K562 (cell line): ENCODE results near the gene AGK. TPM values are rescaled to one million over a fixed set of nuclear protein-coding genes. Genes with fewer than 3 reads are reported as not detected.

Source experiments
- ATAC-seq: fragments of 200-7000 bp; cut with Tn5 transposase; 3 replicates; pipeline ENCODE4 v1.9.1; 2020; ENCODE audit warnings: moderate library complexity
- BruUV-seq: library from RNA; stranded (reverse); fragments of 400-500 nt; replicated peaks from 2 replicates; lab custom pipeline; 2021; lab: Mats Ljungman, UMichigan
- CTCF ChIA-PET: fragments of 300-600 bp; formaldehyde crosslinking; extraction: SDS; loops from one replicate; lab custom pipeline; 2021; ENCODE audit warnings: low intra/inter-chr PET ratio; lab: Yijun Ruan, JAX
- POLR2A ChIA-PET: fragments of 300-600, 350-650 bp; sonication (Branson Sonifier 250); formaldehyde crosslinking; extraction: SDS; loops from one replicate; lab custom pipeline; 2021; ENCODE audit warnings: antibody characterized with exemption, inconsistent platforms; lab: Yijun Ruan, JAX
- DNase-seq, 4 experiments: peaks; one replicate each; pipeline versions ENCODE4 v3.0.0 to v3.0.0-alpha.2; 2011 to 2018; ENCODE audit warnings: low spot score in 3 of 4, mixed read lengths in 3 of 4; ENCODE audit errors: extremely low read depth in 1 of 4
- FAIRE-seq: peaks from 2 replicates; lab custom pipeline; 2011; peaks lifted over from hg19 to GRCh38; lab: Jason Lieb, UNC
- H2AFZ ChIP-seq: 2 replicates; pipeline ENCODE4 v1.6.0; 2011; ENCODE audit warnings: low read depth, low read length, control low read depth, inconsistent platforms
- H3K27ac ChIP-seq: fragments of 200-600 bp; 3 replicates; pipeline ENCODE4 v1.8.0; 2011; ENCODE audit warnings: low read depth, mild to moderate bottlenecking, control low read depth, inconsistent platforms, low read length, moderate library complexity, mixed read lengths; ENCODE audit errors: extremely low read depth
- H3K27me3 ChIP-seq, 2 experiments: fragments of 300-600 bp in 1 of 2; 2 replicates in 1 of 2; 3 replicates in 1 of 2; pipeline versions ENCODE4 v1.6.0 to v1.8.0; 2011; ENCODE audit warnings: inconsistent platforms in 2 of 2, low read length in 2 of 2, mild to moderate bottlenecking in 1 of 2, mixed read lengths in 1 of 2, moderate library complexity in 1 of 2; ENCODE audit not compliant: control insufficient read depth in 2 of 2, insufficient read depth in 2 of 2
- H3K36me3 ChIP-seq: fragments of 300-600 bp; 3 replicates; pipeline ENCODE4 v1.8.0; 2011; ENCODE audit warnings: mild to moderate bottlenecking, low read length, inconsistent platforms; ENCODE audit not compliant: control insufficient read depth, insufficient read depth
- H3K4me1 ChIP-seq, 2 experiments: fragments of 200-600 bp in 1 of 2; replicated peaks in 1 of 2; 2 replicates in 1 of 2; 3 replicates in 1 of 2; pipeline versions ENCODE4 v1.5.1 to v1.8.0; 2011; ENCODE audit warnings: inconsistent platforms in 2 of 2, low read length in 2 of 2, mild to moderate bottlenecking in 1 of 2, mixed read lengths in 1 of 2, moderate library complexity in 1 of 2; ENCODE audit not compliant: control insufficient read depth in 2 of 2, insufficient read depth in 2 of 2
- H3K4me2 ChIP-seq: 2 replicates; pipeline ENCODE4 v1.6.1; 2011; ENCODE audit warnings: low read length, control low read depth, inconsistent platforms, mixed read lengths; ENCODE audit not compliant: insufficient read depth
- H3K4me3 ChIP-seq: fragments of 200-600 bp; sonication (generic), shearing (Covaris generic); 2 replicates; pipeline ENCODE4 v1.5.1; 2016; ENCODE audit warnings: control low read depth, inconsistent platforms
- H3K79me2 ChIP-seq: fragments of 200-600 bp; 3 replicates; pipeline ENCODE4 v1.8.0; 2011; ENCODE audit warnings: low read length, inconsistent platforms; ENCODE audit not compliant: control insufficient read depth, insufficient read depth
- H3K9ac ChIP-seq, 2 experiments: 2 replicates each; pipeline versions ENCODE4 v1.6.0 to v1.6.1; 2011; ENCODE audit warnings: low read depth in 2 of 2, low read length in 2 of 2, control low read depth in 1 of 2, inconsistent platforms in 1 of 2, mild to moderate bottlenecking in 1 of 2, mixed read lengths in 1 of 2; ENCODE audit not compliant: insufficient read depth in 1 of 2
- H3K9me1 ChIP-seq: one replicate; pipeline ENCODE4 v1.6.0; 2011; ENCODE audit warnings: inconsistent platforms, mild to moderate bottlenecking, low read length, moderate library complexity; ENCODE audit not compliant: control insufficient read depth, insufficient read depth
- H3K9me3 ChIP-seq: replicated peaks from 2 replicates; pipeline ENCODE4 v1.5.1; 2011; ENCODE audit warnings: low read depth, low read length, inconsistent platforms; ENCODE audit not compliant: control insufficient read depth, insufficient read depth
- H4K20me1 ChIP-seq: replicated peaks from 2 replicates; pipeline ENCODE4 v1.6.1; 2011; ENCODE audit warnings: low read length, inconsistent platforms, mixed read lengths; ENCODE audit not compliant: control insufficient read depth, insufficient read depth
- CBFA2T3 ChIP-seq: fragments of 450-650 bp; IDR thresholded peaks from 2 replicates; pipeline ENCODE4 v1.6.1; 2017
- DPF2 ChIP-seq: fragments of 450-650 bp; IDR thresholded peaks from 2 replicates; pipeline ENCODE4 v1.6.1; 2016
- MYC ChIP-seq, 2 experiments: fragments of 250-450 bp in 1 of 2; sonication (Bioruptor Pico) in 1 of 2; IDR thresholded peaks; 2 replicates each; pipeline versions ENCODE4 v1.5.1 to v1.6.1; 2012 to 2021; ENCODE audit warnings: low read depth in 2 of 2, borderline replicate concordance in 1 of 2, improper control_type of control experiment in 1 of 2, low read length in 1 of 2, mild to moderate bottlenecking in 1 of 2, moderate library complexity in 1 of 2
- MYNN ChIP-seq, 2 experiments: sonication (generic); formaldehyde crosslinking in 1 of 2; IDR thresholded peaks; 2 replicates each; pipeline versions ENCODE4 v1.5.0 to v1.6.1; 2016 to 2020; ENCODE audit warnings: antibody characterized with exemption in 1 of 2, missing genetic modification reagents in 1 of 2
- NFE2 ChIP-seq: IDR thresholded peaks from 2 replicates; pipeline ENCODE4 v1.6.1; 2014; ENCODE audit warnings: antibody characterized with exemption, low read depth
- POLR3A ChIP-seq: IDR thresholded peaks from 2 replicates; pipeline ENCODE4 v1.6.1; 2011; ENCODE audit warnings: borderline replicate concordance, mild to moderate bottlenecking, moderate library complexity; ENCODE audit not compliant: insufficient read length, insufficient read depth; ENCODE audit errors: extremely low read depth
- PRMT5 ChIP-seq: sonication (generic); formaldehyde crosslinking; IDR thresholded peaks from 2 replicates; pipeline ENCODE4 v1.5.0; 2020; ENCODE audit warnings: missing genetic modification reagents
- RBM34 ChIP-seq: fragments of 200-400 bp; formaldehyde crosslinking; IDR thresholded peaks from 2 replicates; pipeline ENCODE4 v1.6.1; 2018; ENCODE audit warnings: low read length, borderline replicate concordance; ENCODE audit not compliant: insufficient read depth
- RFX1 ChIP-seq: fragments of 450-650 bp; IDR thresholded peaks from 2 replicates; pipeline ENCODE4 v1.6.1; 2016; ENCODE audit warnings: mild to moderate bottlenecking, moderate library complexity
- TAL1 ChIP-seq: fragments of 450-650 bp; IDR thresholded peaks from 2 replicates; pipeline ENCODE4 v1.6.1; 2016; ENCODE audit warnings: mild to moderate bottlenecking
- TCF3 ChIP-seq: sonication (generic); formaldehyde crosslinking; IDR thresholded peaks from 2 replicates; pipeline ENCODE4 v1.4.0; 2020; ENCODE audit warnings: mild to moderate bottlenecking, missing genetic modification reagents
- ZNF699 ChIP-seq: fragments of 250-450 bp; sonication (Bioruptor Pico); IDR thresholded peaks from 2 replicates; pipeline ENCODE4 v1.8.0; 2021; ENCODE audit warnings: mild to moderate bottlenecking, moderate library complexity; ENCODE audit not compliant: insufficient replicate concordance
- WGBS: fragments of 100-300 bp; shearing (Covaris generic); methylation state at CpG from one replicate; pipeline ENCODE4 v1.1.6; 2016; ENCODE audit warnings: low coverage, mixed read lengths; ENCODE audit not compliant: insufficient coverage; ENCODE audit errors: missing lambda C conversion rate; 5-methylcytosine and 5-hydroxymethylcytosine counted together
- in situ Hi-C: fragments of 300-500 bp; cut with MboI; formaldehyde crosslinking; loops from 4 replicates; pipeline ENCODE4 v1.15.0; 2018; ENCODE audit warnings: inconsistent platforms, mixed read lengths
- intact Hi-C: fragments of 100-400 bp; cut with micrococcal nuclease; formaldehyde crosslinking; loops from 2 replicates; pipeline ENCODE4 v1.14.2; 2022
- polyA plus RNA-seq, 8 experiments: library from polyadenylated mRNA; depleted of rRNA in 4 of 8; stranded (reverse) in 5 of 8; unstranded in 3 of 8; fragments of >200 nt; fragmentation: Nextera tagmentation in 2 of 8; fragmentation: Illumina TruSeq in 1 of 8; extraction: Ambion mirVana in 2 of 8; extraction: Trizol in 1 of 8; gene quantifications; 2 replicates each; pipeline versions ENCODE4 v1.2.1 to v1.2.3, GENCODE V29; 2011 to 2014; ENCODE audit warnings: inconsistent platforms in 1 of 8, missing spikeins in 1 of 8
- total RNA-seq, 7 experiments: library from RNA; depleted of rRNA in 6 of 7; stranded (reverse); fragments of >200 nt in 6 of 7; fragmentation: Illumina TruSeq in 2 of 7; extraction: Trizol in 2 of 7; gene quantifications; 2 replicates each; pipeline versions ENCODE4 v1.2.1 to v1.2.3, GENCODE V29; 2011 to 2021; ENCODE audit warnings: low replicate concordance in 1 of 7

AGK gene
- total and polyA plus RNA-seq, 9 of the 15 experiments (the other 6 are each of a cell fraction or from before 2014, with no cell fraction given): 50.7 to 128 (median 71.8) TPM

DNA sequence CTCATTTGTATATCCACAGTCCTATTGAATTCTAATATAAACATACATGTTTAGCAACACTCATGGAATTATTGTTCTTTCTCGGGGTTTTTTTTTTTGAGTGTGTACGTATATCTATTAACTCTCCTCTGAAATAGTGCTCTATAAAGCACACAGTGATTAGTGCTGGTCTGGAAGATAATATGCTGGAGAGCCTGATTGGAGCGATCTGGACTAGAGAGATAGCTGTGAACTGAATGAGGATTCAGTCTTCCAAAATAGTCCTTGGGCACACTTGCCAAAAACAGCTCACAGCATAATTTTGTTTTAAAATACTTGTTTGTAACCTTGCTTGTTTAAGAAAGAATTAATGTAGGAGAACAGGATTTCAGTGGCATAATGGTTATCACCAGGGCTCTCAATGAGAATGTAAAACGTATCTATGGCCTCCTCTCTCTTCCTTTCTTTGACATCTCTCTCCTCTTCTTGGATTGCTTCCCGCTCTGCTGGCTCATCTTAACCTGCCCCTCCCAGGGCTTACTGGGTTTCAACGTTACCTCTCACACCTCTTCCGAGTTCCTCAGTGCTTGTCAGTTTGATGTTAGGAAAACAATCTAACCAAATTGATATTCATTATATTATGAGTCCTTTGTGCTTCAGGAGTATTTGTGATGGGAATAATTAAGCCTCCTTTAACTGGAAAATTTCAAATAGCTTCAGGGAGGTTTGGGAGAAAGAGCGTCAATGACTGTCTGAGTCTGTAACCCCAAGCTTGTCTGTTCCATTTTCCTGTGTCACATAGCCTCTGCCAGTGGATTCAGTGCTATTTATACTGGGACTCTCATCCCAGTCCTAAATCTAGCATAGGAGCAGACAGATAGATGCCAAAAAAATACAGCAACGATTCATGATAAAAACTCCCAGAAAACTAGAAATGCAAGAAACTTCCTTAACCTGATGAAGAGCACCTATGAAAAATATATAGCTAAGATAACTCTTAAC, 16.2 kb upstream of the AGK start:
- Histone ChIP-seq H3K4me1 (no peaks in the 10 kb centered on the region), H3K9me1 (no peaks in the 10 kb centered on the region), H3K4me2 (no peak overlapping the region), H4K20me1 (no peaks in the 10 kb centered on the region), H3K27me3 (peaks cover under 1 to 5% of the 10 kb centered on the region in 2 experiments; a peak in 3 of 5 replicates), H3K27ac (no peak overlapping the region), H3K9me3 (no peaks in the 10 kb centered on the region), H3K4me3 (no peak overlapping the region), H2AFZ (no peak overlapping the region), H3K9ac (no peak overlapping the region), H3K79me2 (no peaks in the 10 kb centered on the region), H3K36me3 (no peaks in the 10 kb centered on the region)
- DNase-seq (no peak), ATAC-seq (no peak), FAIRE-seq (no peak)
- under 1% methylated on average over 9 of the region's 9 CpGs for WGBS
- TF ChIP-seq CBFA2T3 (peak; percentile 58), TAL1 (peak; percentile 46; the same call in 1 of the 2 replicates), TCF3 (CRISPR knock-in tag) (0 out of 2 replicates have a peak, but pooled peaks have one; percentile 16), RFX1 (no peak)
- in situ Hi-C loops: loop anchor here (25.0 kb wide), 1 partner anchor 723 kb away; no protein-coding TSS in a partner anchor
- intact Hi-C loops: loop anchor here (5.0 to 10.0 kb wide), 4 partner anchors 283 to 1018 kb away; partner anchors contain the start of genes ADCK2 and TMEM178B
- POLR2A ChIA-PET: interaction anchor here (0.6 kb wide), 3 partner anchors 9 to 800 kb away, joined by 3 read pairs; no protein-coding TSS in a partner anchor
- BruUV-seq: no TSS peak
- CTCF ChIA-PET: no interaction called here

DNA sequence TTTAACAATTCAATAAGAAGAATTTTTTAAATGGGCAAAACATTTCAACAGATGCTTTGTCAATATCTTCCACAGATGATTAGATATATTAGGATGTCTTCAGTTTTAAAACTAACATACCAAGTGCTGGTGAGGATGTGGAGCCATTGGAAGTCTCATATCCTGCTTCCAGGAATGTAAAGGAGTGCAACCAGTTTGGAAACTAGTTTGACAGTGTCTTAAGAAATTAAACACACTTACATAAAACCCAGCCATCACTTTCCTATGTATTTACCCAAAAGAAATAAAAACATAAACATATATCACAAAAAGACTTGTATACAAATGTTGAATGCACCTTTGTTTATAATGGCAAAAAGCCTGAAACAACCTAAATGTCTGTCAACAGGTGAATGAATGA, 13.3 kb upstream of the AGK start:
- no peak for TF ChIP-seq MYC (IDR thresholded peaks at IDR 0.05; ENCODE audit: low read depth, low read length)
- TF ChIP-seq MYC (CRISPR knock-in tag; IDR thresholded peaks at IDR 0.05; ENCODE audit: borderline replicate concordance, low read depth): no peak
- TF ChIP-seq POLR3A: no peak
- no peak for TF ChIP-seq MYNN (IDR thresholded peaks at IDR 0.05)
- no peak for TF ChIP-seq MYNN (CRISPR knock-in tag; IDR thresholded peaks at IDR 0.05)
- no peak for TF ChIP-seq ZNF699 (CRISPR knock-in tag)
- TF ChIP-seq DPF2: no peak
- TF ChIP-seq NFE2: no peak
- TF ChIP-seq PRMT5 (CRISPR knock-in tag): no peak
- TF ChIP-seq RBM34: no peak
- H4K20me1 ChIP-seq: no peaks in the 10 kb centered on the region
- H3K9me3 ChIP-seq: no peaks in the 10 kb centered on the region
- no peaks in the 10 kb centered on the region for H3K4me1 ChIP-seq
- peaks cover 0 to 21% of the 10 kb centered on the region in 2 experiments; a peak in 2 of 5 replicates for H3K27me3 ChIP-seq
- H2AFZ ChIP-seq: no peak overlapping the region
- BruUV-seq: no TSS peak
- DNase-seq: no peak
- no peak for ATAC-seq
- in situ Hi-C loops: loop anchor here (25.0 kb wide), 1 partner anchor 726 kb away; no protein-coding TSS in a partner anchor
- intact Hi-C loops: loop anchor here (10.0 kb wide), 1 partner anchor 863 kb away; the partner anchor contains the start of gene ADCK2
- no peaks in the 10 kb centered on the region for H3K79me2 ChIP-seq
- H3K9me1 ChIP-seq: no peaks in the 10 kb centered on the region
- FAIRE-seq: no peak
- no peak overlapping the region for H3K4me2 ChIP-seq
- ChIA-PET POLR2A (no interaction called here), CTCF (no interaction called here)
- H3K4me3 ChIP-seq: no peak overlapping the region
- H3K36me3 ChIP-seq: no peaks in the 10 kb centered on the region
- no peak overlapping the region for H3K9ac ChIP-seq
- no peak overlapping the region for H3K27ac ChIP-seq
